ENCODE measurements around the gene EDC4. TPM values are rescaled to one million over a fixed set of nuclear protein-coding genes. Genes with fewer than 3 reads are reported as not detected.
A peak's percentile ranks its signal among the peaks of the same experiment; 100 is the strongest.

EDC4 gene
- total RNA-seq, 1 donor from 2014 or later = 83.0 TPM

DNA sequence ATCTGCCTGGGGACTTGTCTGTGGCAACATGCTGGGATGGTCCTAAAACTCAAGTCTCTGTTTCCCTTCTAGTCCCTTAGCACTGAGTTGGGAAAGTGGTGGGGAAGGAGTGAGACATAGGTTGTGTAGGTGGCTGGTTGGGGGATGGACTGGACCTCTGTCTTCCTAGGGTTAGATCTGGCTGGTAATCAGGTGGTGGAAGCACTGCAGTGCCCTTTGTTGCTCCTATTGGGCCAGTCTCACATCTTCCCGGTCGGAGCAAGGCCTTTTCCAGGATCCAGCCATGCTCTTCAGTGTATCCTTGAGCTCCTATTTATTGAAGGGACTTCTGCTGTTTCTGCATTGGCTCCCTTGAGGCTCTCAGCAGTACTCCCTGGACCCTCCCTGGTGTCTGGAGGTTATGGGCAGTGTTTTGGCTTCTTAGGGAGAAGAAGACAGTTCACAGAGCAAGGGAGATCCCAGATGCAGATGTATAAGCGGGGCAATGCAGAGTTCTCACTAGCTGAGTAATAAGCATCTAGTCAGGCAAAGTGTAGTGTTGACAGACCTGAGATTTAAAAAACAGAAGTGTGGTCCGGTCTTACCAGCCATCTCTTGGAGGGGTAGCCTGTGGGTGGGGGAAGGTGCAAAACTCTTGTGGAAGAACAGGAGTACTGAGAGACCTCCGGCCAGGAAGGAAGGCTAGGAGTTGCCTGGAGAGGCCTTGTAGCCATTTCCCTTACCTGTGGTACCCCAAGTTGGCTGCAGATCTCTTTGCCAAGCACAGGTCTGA lies 27.4 kb upstream of the EDC4 start:
- H3K4me1 Mint-ChIP-seq (ENCODE audit: unreplicated experiment) = peaks cover 34% of the 10 kb centered on the region
- no peak for DNase-seq (ENCODE audit: low spot score)
- TF ChIP-seq CTCF (IDR thresholded peaks at IDR 0.05; ENCODE audit: unreplicated experiment) = no peak

GRCh38 chr16:67846063-67846319 lies 26.9 kb upstream of the EDC4 start:
- peaks cover 10% of the 10 kb centered on the region for H3K27me3 Mint-ChIP-seq (ENCODE audit: unreplicated experiment)
- peak overlapping the region; percentile 94 for H3K4me3 Mint-ChIP-seq (ENCODE audit: unreplicated experiment)
- peak overlapping the region; percentile 98 for H3K27ac Mint-ChIP-seq (ENCODE audit: unreplicated experiment)

More for the DNA sequence above, 27.4 kb upstream of the EDC4 start:
- peak overlapping the region; percentile 94 for H3K4me3 Mint-ChIP-seq (ENCODE audit: unreplicated experiment)
- no peaks in the 10 kb centered on the region for H3K36me3 Mint-ChIP-seq (ENCODE audit: low read depth, unreplicated experiment)
- H3K27ac Mint-ChIP-seq (ENCODE audit: unreplicated experiment) = peak overlapping the region; percentile 98
- H3K9me3 Mint-ChIP-seq (ENCODE audit: unreplicated experiment) = no peaks in the 10 kb centered on the region
- H3K27me3 Mint-ChIP-seq (ENCODE audit: unreplicated experiment) = peaks cover 10% of the 10 kb centered on the region

DNA sequence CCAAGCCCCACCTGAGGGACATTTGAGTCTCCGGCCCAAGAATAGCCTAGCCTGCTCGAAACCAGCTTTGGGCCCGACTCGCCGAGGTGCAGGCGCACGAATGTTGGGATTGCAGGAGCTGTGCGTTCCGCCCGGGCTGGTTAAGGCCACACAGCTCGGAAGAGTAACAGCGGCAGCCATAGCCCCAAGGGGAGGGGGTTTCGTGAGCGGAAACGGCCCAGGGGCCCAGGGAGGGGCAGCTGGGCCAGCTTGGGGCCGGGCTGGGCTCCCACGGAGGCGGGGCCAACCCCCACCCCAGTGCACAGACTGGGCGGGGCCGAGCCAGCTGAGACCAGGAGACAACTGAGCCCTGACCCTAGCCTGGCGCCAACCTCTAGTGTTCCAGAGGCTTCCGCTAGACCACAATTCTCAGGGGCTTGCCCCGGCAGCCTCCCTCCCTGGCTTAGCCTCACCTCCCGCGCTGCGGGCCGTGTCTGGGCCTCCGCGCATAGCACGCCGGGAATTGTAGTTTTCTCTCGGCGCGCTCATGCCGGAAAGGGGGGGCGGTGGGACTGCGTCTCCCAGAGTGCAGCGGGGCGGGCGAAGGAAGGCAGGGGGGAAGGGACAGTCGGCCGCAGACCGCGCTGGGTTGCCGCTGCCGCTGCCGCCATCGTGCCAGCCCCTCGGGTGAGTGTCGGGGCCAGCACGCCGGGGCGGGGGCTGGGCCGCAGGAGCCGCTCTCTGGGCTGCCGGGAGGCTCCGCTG lies 26.4 kb upstream of the EDC4 start, which contains the start of gene NUTF2:
Gene NUTF2 (plus strand): TSS at position 614 of the 744 bp plus-strand sequence. CDS start 18,198 bp downstream, outside the sequence.
- H3K4me3 Mint-ChIP-seq (ENCODE audit: unreplicated experiment) = peak within 1 kb of the TSS; percentile 97
- peak; percentile 98 for DNase-seq (ENCODE audit: low spot score)
- no peaks in the 10 kb centered on the region for H3K9me3 Mint-ChIP-seq (ENCODE audit: unreplicated experiment)
- TF ChIP-seq CTCF (IDR thresholded peaks at IDR 0.05; ENCODE audit: unreplicated experiment) = no peak
- H3K36me3 Mint-ChIP-seq (ENCODE audit: low read depth, unreplicated experiment) = no peaks in the 10 kb centered on the region
- peaks cover 31% of the 10 kb centered on the region for H3K4me1 Mint-ChIP-seq (ENCODE audit: unreplicated experiment)
- H3K27me3 Mint-ChIP-seq (ENCODE audit: unreplicated experiment) = peaks cover 8% of the 10 kb centered on the region
- H3K27ac Mint-ChIP-seq (ENCODE audit: unreplicated experiment) = peak within 1 kb of the TSS; percentile 98

More at GRCh38 chr16:67846063-67846319, 26.9 kb upstream of the EDC4 start:
- no peak for DNase-seq (ENCODE audit: low spot score)
- Mint-ChIP-seq H3K36me3 (ENCODE audit: low read depth, unreplicated experiment) (no peaks in the 10 kb centered on the region), H3K4me1 (ENCODE audit: unreplicated experiment) (peaks cover 34% of the 10 kb centered on the region), H3K9me3 (ENCODE audit: unreplicated experiment) (no peaks in the 10 kb centered on the region)
- TF ChIP-seq CTCF (IDR thresholded peaks at IDR 0.05; ENCODE audit: unreplicated experiment) = no peak

GRCh38 chr16:67847064-67847861 lies 25.6 kb upstream of the EDC4 start, which contains the start of gene CENPT:
Gene CENPT (minus strand): TSS chr16:67847693. CDS start chr16:67833859, 13,834 bp downstream.
- H3K4me3 Mint-ChIP-seq (ENCODE audit: unreplicated experiment) = peak within 1 kb of the TSS; percentile 97
- H3K9me3 Mint-ChIP-seq (ENCODE audit: unreplicated experiment) = no peaks in the 10 kb centered on the region
- H3K27ac Mint-ChIP-seq (ENCODE audit: unreplicated experiment) = peak within 1 kb of the TSS; percentile 95
- DNase-seq (ENCODE audit: low spot score) = peak; percentile 32
- no peak for TF ChIP-seq CTCF (IDR thresholded peaks at IDR 0.05; ENCODE audit: unreplicated experiment)
- H3K4me1 Mint-ChIP-seq (ENCODE audit: unreplicated experiment) = peaks cover 29% of the 10 kb centered on the region
- H3K36me3 Mint-ChIP-seq (ENCODE audit: low read depth, unreplicated experiment) = no peaks in the 10 kb centered on the region
- peaks cover 8% of the 10 kb centered on the region for H3K27me3 Mint-ChIP-seq (ENCODE audit: unreplicated experiment)

Data from endothelial cell (in vitro differentiated cells).